ENCODE measurements around the gene MRPL48.

GRCh38 chr11:73783483-73784020, 4.1 kb upstream of the MRPL48 start:
- TF ChIP-seq, protein P1, sequence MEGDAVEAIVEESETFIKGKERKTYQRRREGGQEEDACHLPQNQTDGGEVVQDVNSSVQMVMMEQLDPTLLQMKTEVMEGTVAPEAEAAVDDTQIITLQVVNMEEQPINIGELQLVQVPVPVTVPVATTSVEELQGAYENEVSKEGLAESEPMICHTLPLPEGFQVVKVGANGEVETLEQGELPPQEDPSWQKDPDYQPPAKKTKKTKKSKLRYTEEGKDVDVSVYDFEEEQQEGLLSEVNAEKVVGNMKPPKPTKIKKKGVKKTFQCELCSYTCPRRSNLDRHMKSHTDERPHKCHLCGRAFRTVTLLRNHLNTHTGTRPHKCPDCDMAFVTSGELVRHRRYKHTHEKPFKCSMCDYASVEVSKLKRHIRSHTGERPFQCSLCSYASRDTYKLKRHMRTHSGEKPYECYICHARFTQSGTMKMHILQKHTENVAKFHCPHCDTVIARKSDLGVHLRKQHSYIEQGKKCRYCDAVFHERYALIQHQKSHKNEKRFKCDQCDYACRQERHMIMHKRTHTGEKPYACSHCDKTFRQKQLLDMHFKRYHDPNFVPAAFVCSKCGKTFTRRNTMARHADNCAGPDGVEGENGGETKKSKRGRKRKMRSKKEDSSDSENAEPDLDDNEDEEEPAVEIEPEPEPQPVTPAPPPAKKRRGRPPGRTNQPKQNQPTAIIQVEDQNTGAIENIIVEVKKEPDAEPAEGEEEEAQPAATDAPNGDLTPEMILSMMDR (IDR thresholded peaks at IDR 0.05; ENCODE audit: borderline replicate concordance, extremely low read depth, low read length, poor library complexity, severe bottlenecking): no peak
- no peak for TF ChIP-seq EZH2 (IDR thresholded peaks at IDR 0.05; ENCODE audit: borderline replicate concordance, low read depth, low read length, severe bottlenecking)

All from DND-41 (cell line).